Measurements from ENCODE around the gene FRMD4A.

DNA sequence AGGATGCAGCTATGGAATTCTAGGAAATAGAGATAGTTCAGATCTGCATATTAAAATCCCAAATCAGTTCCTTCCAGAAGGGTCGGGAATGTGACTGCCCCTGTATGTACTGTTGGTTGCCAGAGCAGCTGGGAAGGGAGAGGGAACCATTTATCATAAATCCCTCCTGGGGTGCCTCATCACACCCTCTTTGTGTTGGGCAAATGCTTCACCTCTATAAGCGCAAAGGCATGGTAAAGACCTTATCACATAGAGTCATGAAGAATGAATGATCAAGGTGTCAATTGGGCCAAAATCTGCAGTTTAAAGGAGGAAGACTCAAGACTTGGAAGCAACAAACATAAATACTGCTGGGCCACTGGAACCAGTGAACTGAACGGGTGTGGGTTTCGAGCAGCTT lies 65.0 kb downstream of the FRMD4A start:
- TF ChIP-seq ZNF384 (IDR thresholded peaks at IDR 0.05) = no peak
- TF ChIP-seq FOXK2 (IDR thresholded peaks at IDR 0.05) = no peak
- TF ChIP-seq TARDBP (IDR thresholded peaks at IDR 0.05) = no peak
- no peak for TF ChIP-seq BHLHE40 (IDR thresholded peaks at IDR 0.05; ENCODE audit: borderline replicate concordance)
- no peak for TF ChIP-seq LEF1 (IDR thresholded peaks at IDR 0.05; ENCODE audit: borderline replicate concordance)
